H1 (cell line): ENCODE data around the gene EPHB1. TPM values are rescaled to one million over a fixed set of nuclear protein-coding genes. Genes with fewer than 3 reads are reported as not detected.

Source experiments
- JUND ChIP-seq: IDR thresholded peaks from 2 replicates; pipeline ENCODE4 v1.6.1; 2011; ENCODE audit warnings: mild to moderate bottlenecking, improper control_type of control experiment, low read length
- polyA plus RNA-seq, 7 experiments: library from polyadenylated mRNA; depleted of rRNA in 3 of 7; stranded (reverse) in 5 of 7; unstranded in 2 of 7; fragments of >200 nt in 5 of 7; fragments of 200-250 nt in 2 of 7; gene quantifications; 1 replicate in 5 of 7; 2 replicates in 1 of 7; 4 replicates in 1 of 7; pipeline versions ENCODE4 v1.2.1 to v1.2.3, GENCODE V29; 2011 to 2013; ENCODE audit warnings: missing spikeins in 2 of 7, mixed read lengths in 2 of 7
- total RNA-seq: library from RNA; stranded (reverse); fragmentation: NEBNext Ultra II Directional; extraction: Animal tissue kit (Norgen Biotek cat#: 25700); gene quantifications from 2 replicates; pipeline ENCODE4 v1.2.1, GENCODE V29; 2021

Gene EPHB1
- total and polyA plus RNA-seq, 2 of the 8 experiments (the other 6 are each of a cell fraction or from before 2014, with no cell fraction given) = 3.5 to 5.9 TPM

GRCh38 chr3:134798681-134799311, 3.7 kb downstream of the EPHB1 start (continued):
- no peak for TF ChIP-seq JUND
- TF ChIP-seq, all 59 proteins: peak for 0
